NB4 (cell line): ENCODE measurements around the gene FRAT1.

ENCODE experiments used
- DNase-seq: peaks from one replicate; pipeline ENCODE4 v3.0.0; 2010; ENCODE audit warnings: low read depth
- H3K4me3 ChIP-seq: one replicate; pipeline ENCODE4 v1.5.1; 2011; ENCODE audit warnings: mild to moderate bottlenecking, low read depth, low read length, moderate library complexity
- CTCF ChIP-seq: IDR thresholded peaks from one replicate; pipeline ENCODE4 v1.5.1; 2012; ENCODE audit warnings: low read depth, low read length
- MAX ChIP-seq: IDR thresholded peaks from 2 replicates; pipeline ENCODE4 v1.6.1; 2011; ENCODE audit warnings: low read depth, low read length
- MYC ChIP-seq: IDR thresholded peaks from 2 replicates; pipeline ENCODE4 v1.6.1; 2011; ENCODE audit warnings: low read depth, low read length
- POLR2A ChIP-seq: IDR thresholded peaks from 2 replicates; pipeline ENCODE4 v1.6.1; 2011; ENCODE audit warnings: mild to moderate bottlenecking; ENCODE audit not compliant: insufficient read length; ENCODE audit errors: extremely low read depth

FRAT1 gene

GRCh38 chr10:97356318-97356914, 37.3 kb downstream of the FRAT1 start:
- DNase-seq, result no peak
- TF ChIP-seq MAX (peak; percentile 58), POLR2A (no peak), MYC (no peak)
- H3K4me3 ChIP-seq, result no peak overlapping the region

- TF ChIP-seq POLR2A (no peak), CTCF (no peak), MYC (no peak), MAX (no peak)
Observed at GRCh38 chr10:97356918-97357317, 37.8 kb downstream of the FRAT1 start.

DNA sequence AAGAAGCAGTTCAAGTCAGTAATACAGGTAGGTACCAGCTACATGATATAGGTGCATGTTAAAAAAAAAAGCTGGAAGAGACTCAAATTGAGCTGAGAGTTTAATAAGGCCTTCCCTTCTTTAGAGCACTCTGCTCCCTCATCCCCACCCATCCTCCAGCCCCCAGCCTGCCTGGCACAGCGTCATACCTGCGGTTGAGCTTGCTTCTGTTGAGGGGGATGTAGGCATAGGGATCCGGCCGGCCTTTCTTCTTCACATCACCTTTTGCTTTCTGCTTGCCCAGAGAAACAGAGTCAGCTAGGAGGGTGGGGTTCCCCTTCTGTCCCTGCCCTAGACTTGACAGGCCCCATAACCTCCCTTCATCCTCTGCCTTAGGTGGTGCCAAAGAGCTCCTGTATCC, 39.3 kb downstream of the FRAT1 start:
- DNase-seq, result no peak

More at GRCh38 chr10:97356918-97357317, 37.8 kb downstream of the FRAT1 start:
- DNase-seq, result no peak
- H3K4me3 ChIP-seq, result no peak overlapping the region

DNA sequence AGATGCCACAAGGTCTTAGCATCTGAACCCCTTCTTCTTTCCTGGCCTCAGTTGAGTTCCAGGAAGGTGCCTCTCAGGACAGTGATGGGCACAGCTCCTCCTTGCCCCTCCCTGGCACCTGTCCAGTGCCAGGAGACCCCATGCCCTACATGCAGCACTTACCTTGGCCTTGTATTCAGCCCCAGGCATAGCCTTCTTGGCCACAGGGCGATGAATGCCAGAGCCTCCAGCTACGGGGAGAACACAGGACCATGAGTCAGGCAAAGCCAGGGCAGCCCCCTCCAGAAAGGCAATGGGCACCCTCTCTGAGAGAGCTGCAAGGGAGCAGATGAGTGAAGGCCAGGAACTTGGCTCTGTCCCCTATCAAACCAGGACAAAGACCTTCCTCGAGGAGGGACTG, 39.7 kb downstream of the FRAT1 start:
- TF ChIP-seq CTCF (no peak), MYC (no peak), MAX (no peak), POLR2A (no peak)
- DNase-seq, result no peak
- H3K4me3 ChIP-seq, result no peak overlapping the region

More for the DNA sequence above, 39.3 kb downstream of the FRAT1 start:
- no peak overlapping the region for H3K4me3 ChIP-seq
- TF ChIP-seq MYC (no peak), POLR2A (no peak), MAX (no peak), CTCF (no peak)

GRCh38 chr10:97360705-97361536, 41.9 kb downstream of the FRAT1 start:
- no peak overlapping the region for H3K4me3 ChIP-seq
- no peak for DNase-seq
- TF ChIP-seq CTCF (no peak), POLR2A (no peak), MAX (no peak), MYC (no peak)

- no peak overlapping the region for H3K4me3 ChIP-seq
- DNase-seq, result no peak
- TF ChIP-seq POLR2A (no peak), MYC (no peak), CTCF (no peak), MAX (no peak)
Observed at GRCh38 chr10:97361537-97361901, 42.4 kb downstream of the FRAT1 start.
